ENCODE measurements around the gene SERP1.
A peak's percentile ranks its signal among the peaks of the same experiment; 100 is the strongest.

The SERP1 gene

DNA sequence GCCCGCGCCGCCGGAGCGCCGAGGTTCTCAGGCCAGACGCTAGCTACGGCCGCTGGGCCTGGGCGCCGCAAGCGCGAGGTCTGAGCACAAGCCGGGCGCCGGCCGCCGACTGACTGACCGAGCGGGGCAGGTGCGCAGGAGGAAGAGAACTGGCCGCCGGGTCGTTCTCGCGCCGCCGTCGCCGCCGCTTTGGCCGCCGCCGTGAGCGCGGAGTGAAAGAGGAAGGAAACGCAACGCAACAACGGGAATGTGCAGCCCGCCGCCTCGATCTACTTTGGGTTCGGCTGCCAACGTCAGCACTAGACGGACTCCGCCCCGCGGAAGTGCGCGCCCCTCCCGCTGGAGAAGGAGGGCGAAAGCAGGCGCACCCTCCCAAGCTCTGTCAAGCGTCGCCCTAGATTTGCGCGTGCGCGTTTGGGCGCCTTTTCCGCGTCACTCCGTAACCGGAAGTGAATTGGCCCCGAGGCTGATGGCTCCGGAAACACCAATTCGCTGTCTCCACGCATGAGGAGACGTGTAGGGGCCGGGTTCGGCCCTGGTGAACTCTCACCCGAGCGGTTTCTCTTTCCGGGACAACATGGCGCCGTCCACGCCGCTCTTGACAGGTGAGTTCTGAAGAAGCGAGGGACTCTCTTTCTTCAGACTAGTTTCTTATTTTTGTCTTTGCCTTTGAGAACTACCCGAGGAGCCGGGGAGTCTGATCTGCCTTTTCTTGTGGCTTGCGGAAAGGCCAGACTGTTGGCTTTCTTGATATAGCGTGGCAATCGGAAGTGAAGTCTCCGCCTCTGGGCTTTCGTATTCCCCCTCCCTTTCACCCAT, at the start of gene SERP1, which contains the start of gene EIF2A:
SERP1 (minus strand) TSS at position 271 of the 819 bp plus-strand sequence. CDS start 361 bp downstream, outside the sequence.
EIF2A (plus strand) TSS at position 562 of the 819 bp plus-strand sequence; CDS start at position 578, 16 bp downstream.
- H3K27ac ChIP-seq, result peak within 1 kb of the TSS; percentile 94
- ChIA-PET CTCF (interaction anchor here (0.7 kb wide), 2 partner anchors 25 to 235 kb away, joined by 3 read pairs; no protein-coding TSS in a partner anchor), POLR2A (ENCODE audit: low non-redundant PET) (interaction anchor here (0.7 to 1.2 kb wide), 2 partner anchors 9 to 48 kb away, joined by 3 to 4 read pairs; no protein-coding TSS in a partner anchor)
- TF ChIP-seq CTCF (conservative IDR thresholded peaks at IDR 0.05; ENCODE audit: low read depth), result no peak
- peak; percentile 95 for DNase-seq (ENCODE audit: low spot score)

DNA sequence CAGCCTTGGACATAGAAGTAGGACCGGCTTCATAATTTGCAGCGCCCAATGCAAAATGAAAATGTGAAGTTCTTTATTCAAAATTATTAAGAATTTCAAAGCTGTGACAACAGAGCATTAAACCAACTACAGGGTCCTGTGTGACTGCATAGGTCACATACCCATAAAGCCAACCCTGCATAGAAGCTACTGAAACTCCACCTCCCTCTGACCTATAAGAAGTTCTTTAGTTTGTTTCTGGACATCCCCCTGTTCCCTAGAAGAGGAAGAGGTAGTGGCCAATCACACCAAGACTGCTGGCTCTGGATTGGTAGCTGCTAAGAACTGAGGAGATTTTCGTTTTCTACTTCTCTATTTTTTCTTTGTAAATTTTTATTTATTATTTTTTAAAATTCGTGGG, 47.9 kb upstream of the SERP1 start:
- POLR2A ChIA-PET (ENCODE audit: low non-redundant PET), result no interaction called here
- CTCF ChIA-PET, result interaction anchor here (0.7 kb wide), 1 partner anchor 1038 kb away, joined by 3 read pairs; no protein-coding TSS in a partner anchor
- DNase-seq (ENCODE audit: low spot score), result no peak
- TF ChIP-seq CTCF (conservative IDR thresholded peaks at IDR 0.05; ENCODE audit: low read depth), result no peak
- H3K27ac ChIP-seq, result no peak overlapping the region

- POLR2A ChIA-PET (ENCODE audit: low non-redundant PET), result no interaction called here
Observed at GRCh38 chr3:150589759-150590158, 43.5 kb upstream of the SERP1 start.

GRCh38 chr3:150588027-150588830, 41.9 kb upstream of the SERP1 start:
- CTCF ChIA-PET, result interaction anchor here (1.0 to 1.2 kb wide), 2 partner anchors 9 to 10 kb away, joined by 3 to 7 read pairs; no protein-coding TSS in a partner anchor
- TF ChIP-seq CTCF (conservative IDR thresholded peaks at IDR 0.05; ENCODE audit: low read depth), result no peak
- POLR2A ChIA-PET (ENCODE audit: low non-redundant PET), result no interaction called here
- H3K27ac ChIP-seq, result no peak overlapping the region; the same call in 1 of the 2 replicates
- no peak for DNase-seq (ENCODE audit: low spot score)

More at GRCh38 chr3:150589759-150590158, 43.5 kb upstream of the SERP1 start:
- DNase-seq (ENCODE audit: low spot score), result no peak
- CTCF ChIA-PET, result interaction anchor here (0.6 to 1.2 kb wide), 2 partner anchors 8 to 166 kb away, joined by 4 to 7 read pairs; no protein-coding TSS in a partner anchor
- no peak overlapping the region for H3K27ac ChIP-seq
- no peak for TF ChIP-seq CTCF (conservative IDR thresholded peaks at IDR 0.05; ENCODE audit: low read depth)

DNA sequence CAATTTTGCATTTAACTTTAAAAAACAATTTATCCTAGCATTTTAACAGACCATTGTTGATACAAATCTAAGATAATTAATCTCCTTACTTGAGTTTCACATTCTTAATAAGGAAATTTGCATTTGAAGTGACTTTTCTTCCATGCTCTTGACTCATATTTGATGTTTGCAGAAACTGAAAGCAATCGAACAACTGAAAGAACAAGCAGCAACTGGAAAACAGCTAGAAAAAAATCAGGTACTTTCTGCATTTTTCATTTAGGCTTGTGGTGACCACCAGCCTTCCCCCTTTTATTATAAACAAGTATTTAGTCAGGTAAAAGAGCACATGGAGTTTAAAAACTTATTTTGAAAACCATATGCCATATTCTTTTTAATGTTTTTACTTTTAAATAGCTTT, 36.7 kb upstream of the SERP1 start:
- no peak for TF ChIP-seq CTCF (conservative IDR thresholded peaks at IDR 0.05; ENCODE audit: low read depth)
- ChIA-PET POLR2A (ENCODE audit: low non-redundant PET) (no interaction called here), CTCF (interaction anchor here (0.8 kb wide), 1 partner anchor 14 kb away, joined by 3 read pairs; no protein-coding TSS in a partner anchor)
- H3K27ac ChIP-seq, result no peak overlapping the region
- no peak for DNase-seq (ENCODE audit: low spot score)

DNA sequence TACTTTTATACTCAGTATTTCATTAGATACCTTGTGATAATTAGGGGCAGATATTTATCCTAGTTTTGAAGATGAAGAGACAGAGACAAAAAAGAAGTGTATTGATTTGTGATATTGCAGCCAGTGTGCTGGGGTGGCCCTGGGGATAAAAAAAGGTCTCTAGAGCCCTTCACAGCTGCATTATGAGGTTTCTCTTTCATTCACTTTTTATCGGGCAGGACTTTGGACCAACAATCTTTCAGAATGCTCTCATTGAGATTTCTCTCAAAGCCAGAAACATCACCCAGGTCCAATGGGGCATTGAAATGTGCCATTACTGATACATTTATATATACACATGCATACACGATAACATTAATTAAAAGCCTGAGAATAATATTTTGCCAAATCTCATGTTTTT, 36.3 kb upstream of the SERP1 start:
- DNase-seq (ENCODE audit: low spot score), result no peak
- ChIA-PET POLR2A (ENCODE audit: low non-redundant PET) (no interaction called here), CTCF (no interaction called here)
- TF ChIP-seq CTCF (conservative IDR thresholded peaks at IDR 0.05; ENCODE audit: low read depth), result no peak
- H3K27ac ChIP-seq, result no peak overlapping the region

Data from RWPE1 (cell line).